SW 1271 (cell line): ENCODE results near the gene JMJD7.
"Not testable (repeated sequence)": the region's sequence is repeated elsewhere in the genome, so short reads cannot be mapped to it uniquely, and the experiment has no call there.

Source experiments
- DNase-seq, 2 experiments: peaks; one replicate each; lab custom pipeline; 2025; lab: John Stamatoyannopoulos, UW

The JMJD7 gene

GRCh38 chr15:41822471-41822870, 5.4 kb upstream of the JMJD7 start:
- no peak for DNase-seq

- no peak for DNase-seq
These were observed 4.9 kb upstream of the JMJD7 start for GRCh38 chr15:41822957-41823356.

GRCh38 chr15:41823502-41823901, 4.4 kb upstream of the JMJD7 start:
- DNase-seq = no peak

- no peak for DNase-seq
These were observed 3.7 kb upstream of the JMJD7 start for GRCh38 chr15:41824062-41824745.

- DNase-seq = no peak
These were observed 2.7 kb upstream of the JMJD7 start for GRCh38 chr15:41825145-41825544.

GRCh38 chr15:41825572-41826535, 2.0 kb upstream of the JMJD7 start:
- DNase-seq = no peak

GRCh38 chr15:41827290-41827879, 507 bp upstream of the JMJD7 start:
- no peak for DNase-seq

GRCh38 chr15:41828807-41829141, 882 bp downstream of the JMJD7 start:
- no peak for DNase-seq

- no peak for DNase-seq
These were observed 2.2 kb downstream of the JMJD7 start for GRCh38 chr15:41829959-41830646.

GRCh38 chr15:41831291-41831690, 3.4 kb downstream of the JMJD7 start:
- not testable (repeated sequence) for DNase-seq

GRCh38 chr15:41832208-41832607, 4.3 kb downstream of the JMJD7 start:
- DNase-seq = no peak

GRCh38 chr15:41832875-41833274, 5.0 kb downstream of the JMJD7 start:
- no peak for DNase-seq

GRCh38 chr15:41834096-41834495, 6.2 kb downstream of the JMJD7 start:
- DNase-seq = no peak

GRCh38 chr15:41836073-41836472, 8.2 kb downstream of the JMJD7 start:
- DNase-seq = no peak

GRCh38 chr15:41836713-41837454, 9.0 kb downstream of the JMJD7 start:
- no peak for DNase-seq

GRCh38 chr15:41838400-41838897, 10.6 kb downstream of the JMJD7 start, which contains the start of gene PLA2G4B:
PLA2G4B (plus strand) TSS chr15:41838847; CDS start chr15:41838914, 67 bp downstream.
- DNase-seq = no peak

- no peak for DNase-seq
These were observed 12.0 kb downstream of the JMJD7 start for GRCh38 chr15:41839781-41840491.

GRCh38 chr15:41840673-41841072, 12.8 kb downstream of the JMJD7 start:
- DNase-seq = no peak

- no peak for DNase-seq
These were observed 13.2 kb downstream of the JMJD7 start for GRCh38 chr15:41841131-41841530.

- no peak for DNase-seq
These were observed 14.3 kb downstream of the JMJD7 start for GRCh38 chr15:41842229-41842628.

GRCh38 chr15:41843571-41843970, 15.7 kb downstream of the JMJD7 start:
- no peak for DNase-seq
